PFSK-1 (cell line): ENCODE measurements around the gene ETV4.

Source experiments
- POLR2AphosphoS5 ChIP-seq: IDR thresholded peaks from 2 replicates; pipeline ENCODE4 v1.6.1; 2012; ENCODE audit warnings: low read depth, mild to moderate bottlenecking, control low read depth, low read length, moderate library complexity
- TAF1 ChIP-seq: IDR thresholded peaks from 2 replicates; pipeline ENCODE4 v1.6.1; 2012; ENCODE audit warnings: low read length, control low read depth, borderline replicate concordance; ENCODE audit not compliant: insufficient read depth
- TF ChIP-seq, protein P1 (sequence below), 2 experiments: IDR thresholded peaks; 2 replicates each; pipeline versions ENCODE4 v1.6.1 to v1.8.0; 2011 to 2012; ENCODE audit warnings: low read depth in 2 of 2, low read length in 2 of 2, control low read depth in 1 of 2, inconsistent platforms in 1 of 2, mild to moderate bottlenecking in 1 of 2, moderate library complexity in 1 of 2; ENCODE audit not compliant: insufficient read depth in 1 of 2

DNA sequence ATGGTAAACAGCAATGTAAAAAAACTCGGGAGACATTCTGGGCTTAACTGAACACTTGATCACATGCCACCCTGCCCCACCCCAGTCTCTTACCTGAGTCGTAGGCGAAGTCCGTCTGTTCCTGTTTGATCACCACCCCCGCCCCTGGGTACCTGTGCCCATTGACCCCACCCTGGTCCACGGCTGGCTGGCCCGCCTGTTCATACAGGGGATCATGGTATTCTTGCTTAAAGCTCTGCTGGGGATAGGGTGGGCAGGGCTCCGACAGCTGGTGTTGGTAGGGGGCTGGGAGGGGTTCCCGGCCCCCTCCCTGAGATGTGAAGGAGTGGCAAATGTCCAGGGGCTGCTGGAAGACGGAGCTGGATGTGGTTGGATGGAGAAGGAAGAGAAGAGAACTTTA lies 13.6 kb downstream of the ETV4 start:
- TF ChIP-seq, protein P1, sequence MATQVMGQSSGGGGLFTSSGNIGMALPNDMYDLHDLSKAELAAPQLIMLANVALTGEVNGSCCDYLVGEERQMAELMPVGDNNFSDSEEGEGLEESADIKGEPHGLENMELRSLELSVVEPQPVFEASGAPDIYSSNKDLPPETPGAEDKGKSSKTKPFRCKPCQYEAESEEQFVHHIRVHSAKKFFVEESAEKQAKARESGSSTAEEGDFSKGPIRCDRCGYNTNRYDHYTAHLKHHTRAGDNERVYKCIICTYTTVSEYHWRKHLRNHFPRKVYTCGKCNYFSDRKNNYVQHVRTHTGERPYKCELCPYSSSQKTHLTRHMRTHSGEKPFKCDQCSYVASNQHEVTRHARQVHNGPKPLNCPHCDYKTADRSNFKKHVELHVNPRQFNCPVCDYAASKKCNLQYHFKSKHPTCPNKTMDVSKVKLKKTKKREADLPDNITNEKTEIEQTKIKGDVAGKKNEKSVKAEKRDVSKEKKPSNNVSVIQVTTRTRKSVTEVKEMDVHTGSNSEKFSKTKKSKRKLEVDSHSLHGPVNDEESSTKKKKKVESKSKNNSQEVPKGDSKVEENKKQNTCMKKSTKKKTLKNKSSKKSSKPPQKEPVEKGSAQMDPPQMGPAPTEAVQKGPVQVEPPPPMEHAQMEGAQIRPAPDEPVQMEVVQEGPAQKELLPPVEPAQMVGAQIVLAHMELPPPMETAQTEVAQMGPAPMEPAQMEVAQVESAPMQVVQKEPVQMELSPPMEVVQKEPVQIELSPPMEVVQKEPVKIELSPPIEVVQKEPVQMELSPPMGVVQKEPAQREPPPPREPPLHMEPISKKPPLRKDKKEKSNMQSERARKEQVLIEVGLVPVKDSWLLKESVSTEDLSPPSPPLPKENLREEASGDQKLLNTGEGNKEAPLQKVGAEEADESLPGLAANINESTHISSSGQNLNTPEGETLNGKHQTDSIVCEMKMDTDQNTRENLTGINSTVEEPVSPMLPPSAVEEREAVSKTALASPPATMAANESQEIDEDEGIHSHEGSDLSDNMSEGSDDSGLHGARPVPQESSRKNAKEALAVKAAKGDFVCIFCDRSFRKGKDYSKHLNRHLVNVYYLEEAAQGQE (IDR thresholded peaks at IDR 0.05; ENCODE audit: insufficient read depth in 1 of 2, low read depth in 2 of 2, low read length in 2 of 2), result no peak
- TF ChIP-seq POLR2AphosphoS5, result no peak
- no peak for TF ChIP-seq TAF1
